Measurements from ENCODE around the gene OR56A5. TPM values are rescaled to one million over a fixed set of nuclear protein-coding genes. Genes with fewer than 3 reads are reported as not detected.

OR56A5 gene
- total RNA-seq, 1 experiment from 2014 or later = not detected

DNA sequence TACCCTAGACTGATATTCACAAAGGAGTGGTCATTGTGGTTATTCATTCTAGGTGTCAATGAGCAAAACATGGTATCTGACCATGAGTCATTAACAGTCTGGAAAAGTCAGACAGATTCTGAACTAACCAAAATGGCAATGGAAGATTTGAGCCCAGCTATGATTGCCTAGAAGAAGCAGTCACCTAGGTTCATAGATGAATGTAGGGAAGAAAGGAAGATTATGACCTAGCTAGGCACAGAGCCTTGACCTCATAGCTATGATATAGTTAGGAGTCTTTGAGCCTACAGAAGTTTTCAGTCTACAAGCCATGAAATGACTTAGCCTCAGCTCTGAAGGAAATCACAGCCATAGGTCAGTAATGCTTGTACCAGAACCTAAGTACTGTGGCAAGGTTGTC lies 38.1 kb upstream of the OR56A5 start:
- no TSS peak for BruUV-seq (replicated peaks)
- no peak for DNase-seq
- TF ChIP-seq, protein P1, sequence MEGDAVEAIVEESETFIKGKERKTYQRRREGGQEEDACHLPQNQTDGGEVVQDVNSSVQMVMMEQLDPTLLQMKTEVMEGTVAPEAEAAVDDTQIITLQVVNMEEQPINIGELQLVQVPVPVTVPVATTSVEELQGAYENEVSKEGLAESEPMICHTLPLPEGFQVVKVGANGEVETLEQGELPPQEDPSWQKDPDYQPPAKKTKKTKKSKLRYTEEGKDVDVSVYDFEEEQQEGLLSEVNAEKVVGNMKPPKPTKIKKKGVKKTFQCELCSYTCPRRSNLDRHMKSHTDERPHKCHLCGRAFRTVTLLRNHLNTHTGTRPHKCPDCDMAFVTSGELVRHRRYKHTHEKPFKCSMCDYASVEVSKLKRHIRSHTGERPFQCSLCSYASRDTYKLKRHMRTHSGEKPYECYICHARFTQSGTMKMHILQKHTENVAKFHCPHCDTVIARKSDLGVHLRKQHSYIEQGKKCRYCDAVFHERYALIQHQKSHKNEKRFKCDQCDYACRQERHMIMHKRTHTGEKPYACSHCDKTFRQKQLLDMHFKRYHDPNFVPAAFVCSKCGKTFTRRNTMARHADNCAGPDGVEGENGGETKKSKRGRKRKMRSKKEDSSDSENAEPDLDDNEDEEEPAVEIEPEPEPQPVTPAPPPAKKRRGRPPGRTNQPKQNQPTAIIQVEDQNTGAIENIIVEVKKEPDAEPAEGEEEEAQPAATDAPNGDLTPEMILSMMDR (IDR thresholded peaks at IDR 0.05; ENCODE audit: unreplicated experiment) = no peak
- Mint-ChIP-seq H3K9me3 (ENCODE audit: low read depth, unreplicated experiment) (no peaks in the 10 kb centered on the region), H3K36me3 (ENCODE audit: insufficient read depth, unreplicated experiment) (no peaks in the 10 kb centered on the region), H3K4me3 (ENCODE audit: low read depth, unreplicated experiment) (no peak overlapping the region), H3K4me1 (ENCODE audit: low read depth, unreplicated experiment) (no peaks in the 10 kb centered on the region), H3K27me3 (ENCODE audit: unreplicated experiment) (peaks cover 23% of the 10 kb centered on the region), H3K27ac (ENCODE audit: unreplicated experiment) (no peak overlapping the region)
- CTCF ChIA-PET = no interaction called here
- intact Hi-C loops (cut with micrococcal nuclease; ENCODE audit: unreplicated experiment) = no loop called here

DNA sequence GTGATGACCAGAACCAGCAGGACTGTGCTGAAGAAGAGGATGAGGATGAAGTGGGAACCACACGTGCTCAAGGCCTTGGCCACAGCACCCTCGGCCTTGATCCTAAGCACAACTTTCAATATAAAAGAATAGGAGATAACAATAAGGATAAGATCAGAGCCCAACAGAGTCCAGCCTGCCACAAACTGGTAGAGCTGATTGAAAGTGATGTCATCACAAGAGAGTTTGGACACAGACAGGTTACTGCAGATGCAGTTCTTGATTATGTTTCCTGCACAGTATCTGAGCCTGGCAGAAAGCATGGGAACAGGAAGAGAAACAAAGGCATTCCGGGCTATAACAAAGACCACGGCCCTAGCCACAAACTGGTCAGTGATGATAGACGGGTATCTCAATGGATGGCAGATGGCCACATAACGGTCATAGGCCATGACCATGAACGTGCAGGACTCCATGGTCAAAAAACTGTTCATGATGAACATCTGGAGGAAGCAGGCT lies 34.0 kb upstream of the OR56A5 start:
- TF ChIP-seq, protein P1 (IDR thresholded peaks at IDR 0.05; ENCODE audit: unreplicated experiment) = no peak
- no peaks in the 10 kb centered on the region for H3K4me1 Mint-ChIP-seq (ENCODE audit: low read depth, unreplicated experiment)

DNA sequence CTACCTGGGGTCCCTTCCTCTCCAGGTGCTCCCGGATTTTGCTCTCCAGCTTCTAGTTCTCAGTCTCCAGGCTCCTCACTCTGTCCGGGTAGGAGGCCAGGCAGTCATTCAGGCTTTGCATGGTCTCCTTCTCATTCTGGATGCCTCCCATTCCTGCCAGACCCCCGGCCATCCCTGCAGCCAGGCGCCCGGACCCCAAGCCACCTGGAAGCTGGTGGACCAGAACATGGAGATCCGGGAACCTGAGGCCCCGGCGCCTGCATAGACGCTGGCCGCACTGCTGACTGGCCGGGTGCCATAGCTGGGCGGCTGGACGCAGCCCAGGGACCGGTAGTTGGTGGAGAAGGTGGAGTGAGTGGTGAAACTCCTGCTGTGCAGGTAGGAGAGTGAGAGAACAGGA lies 26.5 kb upstream of the OR56A5 start:
- Mint-ChIP-seq H3K27me3 (ENCODE audit: unreplicated experiment) (peaks cover 13% of the 10 kb centered on the region), H3K9me3 (ENCODE audit: low read depth, unreplicated experiment) (peaks cover 2% of the 10 kb centered on the region), H3K27ac (ENCODE audit: unreplicated experiment) (no peak overlapping the region), H3K36me3 (ENCODE audit: insufficient read depth, unreplicated experiment) (no peaks in the 10 kb centered on the region), H3K4me3 (ENCODE audit: low read depth, unreplicated experiment) (no peak overlapping the region), H3K4me1 (ENCODE audit: low read depth, unreplicated experiment) (no peaks in the 10 kb centered on the region)
- no peak for DNase-seq
- no TSS peak for BruUV-seq (replicated peaks)
- CTCF ChIA-PET = no interaction called here
- intact Hi-C loops (cut with micrococcal nuclease; ENCODE audit: unreplicated experiment) = no loop called here
- TF ChIP-seq, protein P1 (IDR thresholded peaks at IDR 0.05; ENCODE audit: unreplicated experiment) = no peak

More for the DNA sequence above, 34.0 kb upstream of the OR56A5 start:
- DNase-seq = no peak
- peaks cover 2% of the 10 kb centered on the region for H3K9me3 Mint-ChIP-seq (ENCODE audit: low read depth, unreplicated experiment)
- BruUV-seq (replicated peaks) = no TSS peak
- no peak overlapping the region for H3K4me3 Mint-ChIP-seq (ENCODE audit: low read depth, unreplicated experiment)
- H3K27me3 Mint-ChIP-seq (ENCODE audit: unreplicated experiment) = peaks cover 46% of the 10 kb centered on the region
- intact Hi-C loops (cut with micrococcal nuclease; ENCODE audit: unreplicated experiment) = no loop called here
- CTCF ChIA-PET = no interaction called here
- H3K36me3 Mint-ChIP-seq (ENCODE audit: insufficient read depth, unreplicated experiment) = no peaks in the 10 kb centered on the region
- H3K27ac Mint-ChIP-seq (ENCODE audit: unreplicated experiment) = no peak overlapping the region

DNA sequence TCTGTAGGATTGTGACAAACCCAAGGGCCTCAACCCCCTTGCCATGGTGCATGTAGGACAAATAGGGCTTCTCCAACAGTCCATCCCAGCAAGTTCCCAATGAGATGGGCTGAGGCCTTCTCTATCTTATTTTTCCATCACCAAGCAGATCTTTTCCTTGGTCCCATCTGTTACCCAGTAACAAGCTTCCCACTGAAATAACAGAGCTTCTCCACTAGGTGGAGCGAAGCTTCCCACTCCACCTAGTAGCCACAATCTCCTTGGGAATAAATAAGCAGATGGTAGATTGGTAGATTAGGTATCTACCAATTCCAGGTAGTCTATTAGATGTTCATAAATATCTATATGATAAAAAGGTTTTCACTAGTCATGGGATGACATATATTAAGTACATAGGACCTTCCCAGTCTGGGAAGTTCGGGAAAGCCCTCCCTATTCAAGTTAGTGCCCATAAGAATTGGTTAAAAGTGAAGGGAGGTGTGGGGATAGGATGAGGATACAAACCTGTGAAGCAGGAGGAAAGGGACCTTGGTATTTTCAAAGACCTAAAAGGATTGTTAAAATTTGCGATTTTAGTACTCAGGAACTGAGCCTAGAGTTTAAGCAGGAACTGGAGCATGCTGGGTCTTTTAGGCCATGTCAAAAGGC lies 24.4 kb upstream of the OR56A5 start:
- intact Hi-C loops (cut with micrococcal nuclease; ENCODE audit: unreplicated experiment) = loop anchor here (1.0 kb wide), 1 partner anchor 361 kb away; no protein-coding TSS in a partner anchor
- no peak overlapping the region for H3K27ac Mint-ChIP-seq (ENCODE audit: unreplicated experiment)
- TF ChIP-seq, protein P1 (IDR thresholded peaks at IDR 0.05; ENCODE audit: unreplicated experiment) = no peak
- CTCF ChIA-PET = interaction anchor here (1.0 kb wide), 2 partner anchors 361 to 370 kb away, joined by 7 to 9 read pairs; no protein-coding TSS in a partner anchor
- peaks cover 2% of the 10 kb centered on the region for H3K27me3 Mint-ChIP-seq (ENCODE audit: unreplicated experiment)
- DNase-seq = peak; percentile 10
- H3K36me3 Mint-ChIP-seq (ENCODE audit: insufficient read depth, unreplicated experiment) = no peaks in the 10 kb centered on the region
- H3K4me3 Mint-ChIP-seq (ENCODE audit: low read depth, unreplicated experiment) = no peak overlapping the region
- no peaks in the 10 kb centered on the region for H3K9me3 Mint-ChIP-seq (ENCODE audit: low read depth, unreplicated experiment)
- BruUV-seq (replicated peaks) = no TSS peak
- H3K4me1 Mint-ChIP-seq (ENCODE audit: low read depth, unreplicated experiment) = no peaks in the 10 kb centered on the region
